Stimulated activated CD4-positive, alpha-beta T cell treated with anti-CD3 and anti-CD28 coated beads, Interleukin-1b, Interleukin-23, amount 100 ng/mL, for 4 hours (primary cell): ENCODE results near the gene ALX3.
"Not testable (repeated sequence)": the region's sequence is repeated elsewhere in the genome, so short reads cannot be mapped to it uniquely, and the experiment has no call there.

Experiments
- DNase-seq, 2 donors: peaks; one replicate each; pipeline ENCODE4 v3.0.0-alpha.2; 2020; ENCODE audit warnings: low read depth in 2 of 2

Gene ALX3

GRCh38 chr1:110047463-110047862 is 23.0 kb downstream of the ALX3 start:
- no peak for DNase-seq

- DNase-seq: no peak
Measured at GRCh38 chr1:110043016-110043415, 27.5 kb downstream of the ALX3 start.

- DNase-seq: peak; percentile 24 to 34
Measured at GRCh38 chr1:110040548-110040947, 29.9 kb downstream of the ALX3 start.

GRCh38 chr1:110039641-110040040 is 30.8 kb downstream of the ALX3 start:
- DNase-seq: no peak

GRCh38 chr1:110038271-110038670 is 32.2 kb downstream of the ALX3 start:
- DNase-seq: no peak

- DNase-seq: no peak
Measured at GRCh38 chr1:110035236-110035752, 35.2 kb downstream of the ALX3 start.

GRCh38 chr1:110034451-110035235 is 35.8 kb downstream of the ALX3 start, which contains the start of gene STRIP1:
STRIP1 (plus strand) TSS chr1:110034624; CDS start chr1:110034638, 14 bp downstream.
- DNase-seq: peak; percentile 77 to 87

- DNase-seq: no peak
Measured at GRCh38 chr1:110034040-110034450, 36.4 kb downstream of the ALX3 start.

- no peak for DNase-seq
Measured at GRCh38 chr1:110033421-110033820, 37.1 kb downstream of the ALX3 start.

GRCh38 chr1:110032327-110032726 is 38.1 kb downstream of the ALX3 start:
- no peak for DNase-seq

GRCh38 chr1:110030687-110031086 is 39.8 kb downstream of the ALX3 start:
- DNase-seq: not testable (repeated sequence)

- no peak for DNase-seq
Measured at GRCh38 chr1:110024613-110025012, 45.9 kb downstream of the ALX3 start.

GRCh38 chr1:110021285-110021684 is 49.2 kb downstream of the ALX3 start:
- DNase-seq: no peak

GRCh38 chr1:110019770-110020169 is 50.7 kb downstream of the ALX3 start:
- DNase-seq: no peak

GRCh38 chr1:110018396-110018795 is 52.1 kb downstream of the ALX3 start:
- DNase-seq: no peak

- no peak for DNase-seq
Measured at GRCh38 chr1:110017792-110018191, 52.7 kb downstream of the ALX3 start.

- DNase-seq: no peak
Measured at GRCh38 chr1:110012100-110012780, 58.2 kb downstream of the ALX3 start.

- no peak for DNase-seq
Measured at GRCh38 chr1:110011527-110012041, 58.9 kb downstream of the ALX3 start.
